ENCODE data around the gene CPD. TPM values are rescaled to one million over a fixed set of nuclear protein-coding genes. Genes with fewer than 3 reads are reported as not detected.
A peak's percentile ranks its signal among the peaks of the same experiment; 100 is the strongest.

CPD gene
- total RNA-seq, 2 donors from 2014 or later: 55.2 to 109 TPM

GRCh38 chr17:30475206-30475605 is 96.5 kb downstream of the CPD start:
- Histone ChIP-seq H3K36me3 (no peaks in the 10 kb centered on the region), H3K4me3 (no peak overlapping the region), H3K4me1 (ENCODE audit: control insufficient read depth in 1 of 2, low read depth in 2 of 2) (peaks cover 5 to 37% of the 10 kb centered on the region in 2 donors), H3K27me3 (replicated peaks; ENCODE audit: insufficient read depth) (no peaks in the 10 kb centered on the region), H3K9me3 (no peaks in the 10 kb centered on the region), H3K27ac (no peak overlapping the region)
- no peak for TF ChIP-seq CTCF (IDR thresholded peaks at IDR 0.05)
- ATAC-seq (ENCODE audit: insufficient number of reproducible peaks, low FRiP score, low read depth): no peak
- no peak for DNase-seq (ENCODE audit: low spot score)

GRCh38 chr17:30476726-30477082 is 98.0 kb downstream of the CPD start:
- TF ChIP-seq CTCF (IDR thresholded peaks at IDR 0.05): no peak
- DNase-seq (ENCODE audit: low spot score): no peak
- H3K4me3 ChIP-seq: peak overlapping the region; percentile 93
- no peaks in the 10 kb centered on the region for H3K27me3 ChIP-seq (replicated peaks; ENCODE audit: insufficient read depth)
- H3K9me3 ChIP-seq: no peaks in the 10 kb centered on the region
- H3K4me1 ChIP-seq (ENCODE audit: control insufficient read depth in 1 of 2, low read depth in 2 of 2): peaks cover 5 to 37% of the 10 kb centered on the region in 2 donors
- peak overlapping the region; percentile 90 to 92 for H3K27ac ChIP-seq
- no peaks in the 10 kb centered on the region for H3K36me3 ChIP-seq
- no peak for ATAC-seq (ENCODE audit: insufficient number of reproducible peaks, low FRiP score, low read depth)

GRCh38 chr17:30477083-30477773 is 98.5 kb downstream of the CPD start, which contains the start of gene GOSR1:
Gene GOSR1 (plus strand): TSS chr17:30477408. CDS start chr17:30477434, 26 bp downstream.
- ATAC-seq (ENCODE audit: insufficient number of reproducible peaks, low FRiP score, low read depth): peak; percentile 78
- Histone ChIP-seq H3K36me3 (no peaks in the 10 kb centered on the region), H3K4me3 (peak within 1 kb of the TSS; percentile 93), H3K4me1 (ENCODE audit: control insufficient read depth in 1 of 2, low read depth in 2 of 2) (peaks cover 5 to 36% of the 10 kb centered on the region in 2 donors), H3K27ac (peak within 1 kb of the TSS; percentile 90 to 92), H3K27me3 (replicated peaks; ENCODE audit: insufficient read depth) (no peaks in the 10 kb centered on the region), H3K9me3 (no peaks in the 10 kb centered on the region)
- DNase-seq (ENCODE audit: low spot score): peak; percentile 68
- TF ChIP-seq CTCF (IDR thresholded peaks at IDR 0.05): peak; percentile 67

GRCh38 chr17:30477774-30478115 is 99.0 kb downstream of the CPD start:
- Histone ChIP-seq H3K27me3 (replicated peaks; ENCODE audit: insufficient read depth) (no peaks in the 10 kb centered on the region), H3K4me1 (ENCODE audit: control insufficient read depth in 1 of 2, low read depth in 2 of 2) (peaks cover 2 to 31% of the 10 kb centered on the region in 2 donors), H3K27ac (peak overlapping the region; percentile 90 to 92), H3K4me3 (peak overlapping the region; percentile 93), H3K36me3 (peaks cover 5% of the 10 kb centered on the region), H3K9me3 (no peaks in the 10 kb centered on the region)
- DNase-seq (ENCODE audit: low spot score) (no peak), ATAC-seq (ENCODE audit: insufficient number of reproducible peaks, low FRiP score, low read depth) (peak; percentile 47)
- no peak for TF ChIP-seq CTCF (IDR thresholded peaks at IDR 0.05)

GRCh38 chr17:30482555-30482954 is 103.8 kb downstream of the CPD start:
- H3K36me3 ChIP-seq: peaks cover 37% of the 10 kb centered on the region
- DNase-seq (ENCODE audit: low spot score) (no peak), ATAC-seq (ENCODE audit: insufficient number of reproducible peaks, low FRiP score, low read depth) (no peak)
- no peak for TF ChIP-seq CTCF (IDR thresholded peaks at IDR 0.05)
- H3K27me3 ChIP-seq (replicated peaks; ENCODE audit: insufficient read depth): no peaks in the 10 kb centered on the region
- no peak overlapping the region for H3K4me3 ChIP-seq
- no peaks in the 10 kb centered on the region for H3K9me3 ChIP-seq
- H3K4me1 ChIP-seq (ENCODE audit: control insufficient read depth in 1 of 2, low read depth in 2 of 2): peaks cover 0 to 14% of the 10 kb centered on the region in 2 donors
- no peak overlapping the region for H3K27ac ChIP-seq

Measured in thoracic aorta (tissue), 2 donors.